NCI-H1436 treated with DMSO at 0.1 percent for 48 hours (cell line): ENCODE data around the gene AGRN.
A peak's percentile ranks its signal among the peaks of the same experiment; 100 is the strongest.
"Not testable (repeated sequence)": the region's sequence is repeated elsewhere in the genome, so short reads cannot be mapped to it uniquely, and the experiment has no call there.

Source experiments
- DNase-seq: peaks from one replicate; lab custom pipeline; 2025; lab: John Stamatoyannopoulos, UW

AGRN gene

DNA sequence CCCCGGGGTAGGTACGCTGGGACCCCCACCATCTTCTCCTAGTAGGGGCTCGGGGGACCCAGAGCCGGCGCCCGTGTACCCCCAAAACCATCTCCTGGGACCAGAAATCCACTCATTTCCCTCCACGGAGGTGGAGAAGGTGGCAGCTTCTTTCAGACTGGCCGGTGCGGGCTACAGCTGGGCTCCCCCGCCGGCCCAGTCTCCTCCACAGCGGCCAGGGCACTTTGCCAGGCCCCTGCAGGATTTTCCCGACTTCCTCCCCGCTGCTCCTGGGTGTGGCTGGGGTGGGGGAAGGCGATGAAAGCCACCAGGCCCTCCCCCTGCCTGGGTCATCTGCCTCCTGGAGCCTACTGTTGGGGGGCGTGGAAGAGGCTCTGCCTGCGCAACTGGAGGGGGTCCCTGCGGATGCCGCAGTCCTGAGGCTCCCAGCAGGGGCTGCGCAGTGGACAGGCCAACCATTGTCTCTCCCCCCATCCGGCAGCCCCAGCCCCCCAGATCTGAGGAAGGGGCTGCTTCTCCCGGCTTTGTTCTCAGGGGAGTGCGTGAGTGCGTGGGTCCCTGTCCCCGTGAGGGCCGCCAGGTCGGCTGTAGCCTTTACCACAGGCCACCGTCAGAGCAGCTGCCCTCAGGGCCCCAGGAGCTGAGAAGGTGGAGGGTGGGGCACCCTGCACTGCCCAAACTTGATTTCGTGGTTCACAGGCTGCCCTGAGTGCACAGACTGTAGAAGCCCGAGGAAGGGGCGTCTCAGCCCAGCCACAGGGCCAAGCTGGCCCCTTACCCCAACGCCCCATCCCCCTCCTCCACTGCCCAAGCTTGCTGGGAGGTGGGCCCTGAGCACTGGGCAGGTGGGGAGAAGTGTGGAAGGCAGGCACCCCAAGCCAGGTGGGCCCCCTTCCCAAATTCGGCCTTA, 1.3 kb downstream of the AGRN start:
- no peak for DNase-seq

GRCh38 chr1:1021920-1022259, 2.0 kb downstream of the AGRN start:
- no peak for DNase-seq

GRCh38 chr1:1022302-1023009, 2.5 kb downstream of the AGRN start:
- no peak for DNase-seq

GRCh38 chr1:1023700-1024099, 3.8 kb downstream of the AGRN start:
- no peak for DNase-seq

DNA sequence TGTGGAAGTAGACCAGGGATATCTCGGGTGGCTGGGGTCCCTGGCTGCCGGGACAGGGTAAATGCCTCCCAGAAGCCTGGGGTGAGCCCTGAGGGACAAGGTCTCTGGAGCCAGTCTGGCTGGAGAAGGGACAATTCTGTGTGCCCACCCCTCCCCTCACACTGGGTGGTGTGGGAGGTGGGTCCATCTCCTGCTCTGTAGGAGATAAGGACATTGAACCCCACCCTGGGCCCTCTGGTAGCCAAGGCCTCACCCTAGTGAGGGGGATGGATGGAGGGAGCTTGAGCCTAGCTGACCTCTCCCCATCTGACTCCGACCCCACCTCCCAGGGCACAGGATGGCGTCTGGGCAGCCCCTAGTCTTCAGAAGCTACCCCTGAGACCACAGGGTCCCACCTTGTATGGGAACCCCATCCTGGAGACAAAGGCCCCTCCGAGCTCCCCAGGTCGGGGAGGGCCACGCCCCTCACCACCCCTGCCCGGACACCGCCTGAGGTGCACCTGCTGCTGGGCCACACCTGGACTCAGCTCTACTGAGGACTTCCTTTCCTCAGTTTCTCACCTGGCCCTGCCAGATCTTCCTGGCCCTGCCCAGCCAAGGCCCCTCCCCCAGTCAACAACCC, 4.3 kb downstream of the AGRN start:
- DNase-seq: no peak

- DNase-seq: no peak
These were observed 5.1 kb downstream of the AGRN start for GRCh38 chr1:1024771-1025699.

- no peak for DNase-seq
These were observed 5.8 kb downstream of the AGRN start for GRCh38 chr1:1025730-1026129.

GRCh38 chr1:1026599-1027413, 6.9 kb downstream of the AGRN start:
- no peak for DNase-seq

- DNase-seq: no peak
These were observed 7.9 kb downstream of the AGRN start for GRCh38 chr1:1027791-1028190.

- DNase-seq: not testable (repeated sequence)
These were observed 11.1 kb downstream of the AGRN start for GRCh38 chr1:1030867-1031658.

DNA sequence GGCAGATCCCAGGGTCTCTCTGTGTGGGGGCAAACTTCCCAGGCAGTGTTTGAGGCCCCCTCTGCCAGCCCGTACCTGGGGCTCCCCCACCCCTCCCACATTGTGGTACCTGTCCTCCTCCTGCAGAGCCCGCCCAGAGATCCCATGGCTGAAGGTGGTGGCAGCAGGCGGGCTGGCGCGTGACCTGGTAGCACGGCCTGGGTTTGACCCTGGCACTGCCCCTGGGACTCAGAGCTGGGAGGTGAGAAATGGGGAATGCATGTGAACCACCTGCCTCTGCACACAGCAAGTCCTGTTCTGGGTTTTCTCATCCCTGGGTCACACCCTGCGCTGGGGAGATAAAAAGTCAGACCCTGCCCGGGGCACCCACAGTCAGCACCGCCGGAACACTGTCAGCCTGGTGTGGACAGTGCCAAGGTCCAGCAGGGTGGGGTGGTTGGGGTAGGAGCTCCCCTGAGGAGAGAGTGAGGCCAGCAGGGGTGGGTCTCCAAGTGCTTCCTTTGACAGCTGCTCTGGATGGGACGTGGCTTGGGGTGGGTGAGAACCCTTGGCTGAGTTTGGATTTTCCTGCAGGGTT, 11.8 kb downstream of the AGRN start:
- no peak for DNase-seq

DNA sequence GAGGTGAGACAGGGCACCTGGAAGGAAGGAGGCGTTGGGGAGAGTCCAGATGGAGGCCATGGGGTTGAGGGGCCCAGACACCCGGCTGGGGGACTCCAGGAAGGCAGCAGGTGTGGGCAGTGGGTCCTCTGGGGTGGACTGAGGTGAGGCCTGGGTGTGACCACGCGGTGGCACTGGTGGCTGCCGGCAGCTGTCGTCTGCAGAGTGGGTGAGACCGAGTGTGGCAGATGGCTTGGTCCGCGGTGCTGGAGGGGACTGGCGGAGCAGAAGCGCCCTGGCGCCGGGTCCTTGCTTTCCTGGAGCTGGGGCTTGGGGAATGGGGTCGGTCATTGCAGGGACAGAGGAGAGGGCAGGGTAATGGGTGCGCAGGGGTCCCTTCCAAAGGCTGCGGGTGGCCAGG, 12.5 kb downstream of the AGRN start:
- DNase-seq: no peak

- peak; percentile 67 for DNase-seq
These were observed 13.2 kb downstream of the AGRN start for GRCh38 chr1:1033009-1033587.

DNA sequence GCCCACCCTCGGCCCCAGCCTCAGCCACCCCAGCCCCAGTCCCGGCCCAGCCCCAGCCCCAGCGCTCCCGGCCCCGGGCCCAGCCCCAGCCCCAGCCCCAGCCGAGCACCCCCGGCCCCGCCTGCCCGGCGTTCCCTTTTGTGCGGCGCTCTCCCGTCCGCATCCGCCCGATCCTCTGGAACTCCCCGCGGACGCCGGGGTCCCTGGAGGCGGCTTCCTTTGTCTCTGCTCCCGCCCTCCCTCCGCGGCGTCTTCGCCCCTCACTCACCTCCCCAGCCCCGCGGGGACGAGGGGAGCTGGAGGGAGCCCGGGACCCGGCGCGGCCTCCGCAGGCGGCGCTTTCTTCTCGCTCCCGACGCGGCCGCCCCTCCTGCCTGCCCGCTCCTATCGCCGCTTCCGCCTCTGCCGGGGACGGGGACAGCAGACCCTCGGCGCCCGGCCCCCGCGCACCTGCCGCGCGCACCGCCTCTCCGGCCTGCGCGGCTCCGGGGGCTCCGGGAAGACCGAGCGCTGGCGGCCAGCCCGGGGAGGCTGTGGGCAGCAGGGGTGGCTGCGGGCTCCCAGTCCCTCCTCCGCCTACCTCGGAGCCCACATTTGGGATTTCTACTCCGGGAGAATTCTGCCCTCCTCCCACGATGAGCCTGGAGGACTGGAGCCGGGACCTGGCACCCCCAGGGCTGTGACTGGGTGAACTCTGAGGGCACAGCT, 14.0 kb downstream of the AGRN start:
- DNase-seq: no peak

DNA sequence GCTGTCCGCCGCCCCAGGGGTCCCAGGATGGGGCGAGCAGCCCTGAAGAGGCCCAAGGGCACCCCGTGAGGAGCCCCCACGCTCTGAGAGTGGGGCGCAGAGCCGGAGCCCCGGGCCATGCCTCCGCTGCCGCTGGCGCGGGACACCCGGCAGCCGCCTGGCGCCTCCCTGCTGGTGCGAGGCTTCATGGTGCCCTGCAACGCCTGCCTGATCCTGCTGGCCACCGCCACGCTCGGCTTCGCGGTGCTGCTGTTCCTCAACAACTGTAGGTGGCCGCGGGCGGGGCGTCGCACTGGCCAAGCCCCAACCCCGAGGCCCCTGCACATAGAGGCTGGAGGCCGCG, 14.5 kb downstream of the AGRN start:
- DNase-seq: no peak

GRCh38 chr1:1035291-1035943, 15.5 kb downstream of the AGRN start:
- no peak for DNase-seq

GRCh38 chr1:1037366-1038327, 17.7 kb downstream of the AGRN start:
- DNase-seq: no peak
